Spleen (tissue), 11 donors: ENCODE measurements around the gene EPAS1. TPM values are rescaled to one million over a fixed set of nuclear protein-coding genes. Genes with fewer than 3 reads are reported as not detected.

Experiments used
- DNase-seq: peaks from one replicate; pipeline ENCODE4 v3.0.0-alpha.2; 2020
- H3K27ac ChIP-seq, 8 donors: fragments of 200-600 bp; sonication (generic) in 7 of 8; 1 replicate in 4 of 8; 2 replicates in 4 of 8; pipeline versions ENCODE4 v1.5.0 to v1.8.0; 2016 to 2021; ENCODE audit warnings: inconsistent platforms in 4 of 8, mild to moderate bottlenecking in 4 of 8, moderate library complexity in 1 of 8
- H3K27me3 ChIP-seq, 7 donors: fragments of 200-600 bp; sonication (generic) in 6 of 7; replicated peaks in 1 of 7; 1 replicate in 4 of 7; 2 replicates in 3 of 7; pipeline versions ENCODE4 v1.5.0 to v1.8.0; 2016 to 2021; ENCODE audit warnings: inconsistent platforms in 3 of 7, mild to moderate bottlenecking in 1 of 7
- H3K36me3 ChIP-seq, 6 donors: fragments of 200-600 bp; sonication (generic) in 5 of 6; 1 replicate in 4 of 6; 2 replicates in 2 of 6; pipeline versions ENCODE4 v1.5.0 to v1.8.0; 2016 to 2021; ENCODE audit warnings: inconsistent platforms in 2 of 6
- H3K4me1 ChIP-seq, 6 donors: fragments of 200-600 bp; sonication (generic) in 5 of 6; 1 replicate in 3 of 6; 2 replicates in 3 of 6; pipeline versions ENCODE4 v1.5.0 to v1.8.0; 2016 to 2021; ENCODE audit warnings: inconsistent platforms in 3 of 6
- H3K4me3 ChIP-seq, 8 donors: fragments of 200-600 bp; sonication (generic) in 7 of 8; 1 replicate in 4 of 8; 2 replicates in 4 of 8; pipeline versions ENCODE4 v1.5.0 to v1.8.0; 2016 to 2021; ENCODE audit warnings: inconsistent platforms in 4 of 8, mild to moderate bottlenecking in 4 of 8, moderate library complexity in 2 of 8
- H3K9me3 ChIP-seq, 8 donors: fragments of 200-600 bp; sonication (generic) in 7 of 8; 1 replicate in 4 of 8; 2 replicates in 4 of 8; pipeline versions ENCODE4 v1.5.0 to v1.8.0; 2016 to 2021; ENCODE audit warnings: inconsistent platforms in 4 of 8
- POLR2A ChIP-seq, 3 donors: fragments of 450-650 bp; IDR thresholded peaks; one replicate each; pipeline ENCODE4 v1.5.1; 2017; ENCODE audit warnings: antibody characterized with exemption in 3 of 3, mild to moderate bottlenecking in 1 of 3
- POLR2AphosphoS5 ChIP-seq, 3 donors: sonication (generic); formaldehyde crosslinking; IDR thresholded peaks; one replicate each; pipeline ENCODE4 v1.5.1; 2017; ENCODE audit warnings: antibody characterized with exemption in 3 of 3
- WGBS, 5 donors: extraction: QIAGEN DNeasy Blood & Tissue Kit in 3 of 5; methylation state at CpG; one replicate each; pipeline versions ENCODE4 v1.1.5 to v1.1.7; 2013 to 2018; 5-methylcytosine and 5-hydroxymethylcytosine counted together
- intact Hi-C: fragments of 100-400 bp; cut with DNase I; formaldehyde crosslinking; loops from one replicate; pipeline ENCODE4 v1.15.0; 2023; ENCODE audit warnings: low total_unique reads
- polyA plus RNA-seq, 3 donors: library from polyadenylated mRNA; stranded (reverse); fragments of 200-250 nt; gene quantifications; one replicate each; pipeline ENCODE4 v1.2.1, GENCODE V29; 2013
- total RNA-seq, 7 donors: library from RNA; depleted of rRNA in 3 of 7; stranded (reverse); fragments of >200 nt in 3 of 7; fragmentation: NEBNext Ultra II Directional in 4 of 7; extraction: Animal tissue kit (Norgen Biotek cat#: 25700) in 4 of 7; gene quantifications; one replicate each; pipeline versions ENCODE4 v1.1.0 to v1.2.1, GENCODE V29; 2016 to 2021
- TF ChIP-seq, protein P1 (sequence below), 11 experiments: fragments of 200-600 bp in 7 of 11; fragments of 450-650 bp in 4 of 11; sonication (generic) in 4 of 11; IDR thresholded peaks in 8 of 11; conservative IDR thresholded peaks in 3 of 11; 1 replicate in 7 of 11; 2 replicates in 4 of 11; pipeline versions ENCODE4 v1.4.0 to v1.8.0; 2016 to 2021; ENCODE audit warnings: antibody characterized with exemption in 11 of 11, inconsistent platforms in 4 of 11, mild to moderate bottlenecking in 1 of 11
- donor health status: healthy with polysubstance abuse.
- donor health status: DM: no; HTN: no; CAD: no; lungs with moderate emphysema.
- donor health status: DM: no; HTN: no; CAD: no.
- donor health status: Bipolar disorder and iron deficiency.
- donor health status: healthy.
- donor health status: DM: no; HTN: no; CAD: no.
- donor health status: DM: yes; HTN: yes; CAD: no.

EPAS1 gene
- total and polyA plus RNA-seq, 10 donors: 30.5 to 330 (median 213) TPM

DNA sequence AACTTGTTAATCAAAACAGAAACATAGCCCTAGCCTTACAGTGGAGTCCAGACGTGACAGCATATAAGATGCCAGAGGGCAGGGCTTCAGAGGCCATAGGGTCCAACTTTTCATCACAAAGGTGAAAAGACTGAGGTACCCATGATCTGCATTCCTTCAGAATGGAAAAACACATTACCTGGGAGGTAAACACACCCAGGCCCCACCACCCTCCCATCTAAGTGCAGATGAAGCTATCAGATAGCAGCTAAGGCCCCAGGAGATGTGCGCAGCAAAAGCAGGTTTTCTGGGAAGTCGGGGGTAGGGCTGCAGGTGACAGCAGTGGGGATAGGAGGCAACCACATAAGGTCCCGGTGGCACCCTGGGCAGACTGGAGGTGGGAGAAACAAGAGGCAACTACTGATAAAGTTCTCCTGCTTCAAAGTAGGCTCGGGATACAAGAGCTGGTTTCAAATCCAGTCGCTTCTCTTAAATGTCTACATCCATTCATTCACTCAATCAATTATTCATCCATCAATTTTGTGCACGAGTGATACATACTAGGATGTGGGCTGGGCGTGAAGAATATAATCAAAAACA, 107.1 kb downstream of the EPAS1 start:
- WGBS, 5 donors: 89 to 94% (median 91%) methylated on average over 8 of the region's 8 CpGs
- intact Hi-C loops: no loop called here
- no peak for DNase-seq
- no peaks in the 10 kb centered on the region for H3K9me3 ChIP-seq
- no peaks in the 10 kb centered on the region for H3K27me3 ChIP-seq
- no peaks in the 10 kb centered on the region for H3K4me1 ChIP-seq
- TF ChIP-seq POLR2A (IDR thresholded peaks at IDR 0.05) (no peak), POLR2AphosphoS5 (IDR thresholded peaks at IDR 0.05) (no peak)
- H3K27ac ChIP-seq: no peak overlapping the region
- no peaks in the 10 kb centered on the region for H3K36me3 ChIP-seq
- H3K4me3 ChIP-seq: no peak overlapping the region

GRCh38 chr2:46407852-46408455, 110.7 kb downstream of the EPAS1 start:
- no peaks in the 10 kb centered on the region for H3K36me3 ChIP-seq
- H3K4me1 ChIP-seq: no peaks in the 10 kb centered on the region
- TF ChIP-seq POLR2A (IDR thresholded peaks at IDR 0.05) (no peak), POLR2AphosphoS5 (IDR thresholded peaks at IDR 0.05) (no peak)
- TF ChIP-seq, protein P1, sequence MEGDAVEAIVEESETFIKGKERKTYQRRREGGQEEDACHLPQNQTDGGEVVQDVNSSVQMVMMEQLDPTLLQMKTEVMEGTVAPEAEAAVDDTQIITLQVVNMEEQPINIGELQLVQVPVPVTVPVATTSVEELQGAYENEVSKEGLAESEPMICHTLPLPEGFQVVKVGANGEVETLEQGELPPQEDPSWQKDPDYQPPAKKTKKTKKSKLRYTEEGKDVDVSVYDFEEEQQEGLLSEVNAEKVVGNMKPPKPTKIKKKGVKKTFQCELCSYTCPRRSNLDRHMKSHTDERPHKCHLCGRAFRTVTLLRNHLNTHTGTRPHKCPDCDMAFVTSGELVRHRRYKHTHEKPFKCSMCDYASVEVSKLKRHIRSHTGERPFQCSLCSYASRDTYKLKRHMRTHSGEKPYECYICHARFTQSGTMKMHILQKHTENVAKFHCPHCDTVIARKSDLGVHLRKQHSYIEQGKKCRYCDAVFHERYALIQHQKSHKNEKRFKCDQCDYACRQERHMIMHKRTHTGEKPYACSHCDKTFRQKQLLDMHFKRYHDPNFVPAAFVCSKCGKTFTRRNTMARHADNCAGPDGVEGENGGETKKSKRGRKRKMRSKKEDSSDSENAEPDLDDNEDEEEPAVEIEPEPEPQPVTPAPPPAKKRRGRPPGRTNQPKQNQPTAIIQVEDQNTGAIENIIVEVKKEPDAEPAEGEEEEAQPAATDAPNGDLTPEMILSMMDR (IDR thresholded peaks at IDR 0.05 in 8 of 11, conservative IDR thresholded peaks at IDR 0.05 in 3 of 11): no peak
- no peak overlapping the region for H3K4me3 ChIP-seq
- H3K9me3 ChIP-seq: no peaks in the 10 kb centered on the region
- intact Hi-C loops: no loop called here
- no peak overlapping the region for H3K27ac ChIP-seq
- DNase-seq: no peak
- 81 to 95% (median 92%) methylated on average over 14 of the region's 14 CpGs for WGBS, 5 donors
- H3K27me3 ChIP-seq: no peaks in the 10 kb centered on the region

- Histone ChIP-seq H3K27me3 (no peaks in the 10 kb centered on the region), H3K4me3 (no peak overlapping the region), H3K27ac (no peak overlapping the region), H3K36me3 (no peaks in the 10 kb centered on the region), H3K4me1 (peaks cover 0 to 3% (median 0%) of the 10 kb centered on the region in 6 donors), H3K9me3 (peaks cover 0 to 2% (median 0%) of the 10 kb centered on the region in 8 donors)
- 72 to 87% (median 82%) methylated on average over 3 to 4 of the region's 4 CpGs for WGBS, 5 donors
- TF ChIP-seq POLR2A (IDR thresholded peaks at IDR 0.05) (no peak), POLR2AphosphoS5 (IDR thresholded peaks at IDR 0.05) (no peak)
- TF ChIP-seq, protein P1 (IDR thresholded peaks at IDR 0.05 in 8 of 11, conservative IDR thresholded peaks at IDR 0.05 in 3 of 11): no peak
- no peak for DNase-seq
- intact Hi-C loops: no loop called here
Measured at GRCh38 chr2:46409756-46410155, 112.5 kb downstream of the EPAS1 start.

- 78 to 83% (median 78%) methylated on average over 10 of the region's 10 CpGs for WGBS, 5 donors
- DNase-seq: no peak
- TF ChIP-seq, protein P1 (IDR thresholded peaks at IDR 0.05 in 8 of 11, conservative IDR thresholded peaks at IDR 0.05 in 3 of 11): no peak
- TF ChIP-seq POLR2A (IDR thresholded peaks at IDR 0.05) (no peak), POLR2AphosphoS5 (IDR thresholded peaks at IDR 0.05) (no peak)
Measured at GRCh38 chr2:46410273-46411244, 113.4 kb downstream of the EPAS1 start.

More at GRCh38 chr2:46410273-46411244, 113.4 kb downstream of the EPAS1 start:
- H3K4me3 ChIP-seq: no peak overlapping the region
- no peaks in the 10 kb centered on the region for H3K27me3 ChIP-seq
- no peak overlapping the region for H3K27ac ChIP-seq
- peaks cover 0 to 3% (median 0%) of the 10 kb centered on the region in 6 donors for H3K4me1 ChIP-seq
- H3K36me3 ChIP-seq: no peaks in the 10 kb centered on the region
- peaks cover 0 to 9% (median 4%) of the 10 kb centered on the region in 8 donors for H3K9me3 ChIP-seq
- intact Hi-C loops: no loop called here
